ENCODE results near the gene ZMYM1. TPM values are rescaled to one million over a fixed set of nuclear protein-coding genes. Genes with fewer than 3 reads are reported as not detected.
A peak's percentile ranks its signal among the peaks of the same experiment; 100 is the strongest.

ZMYM1 gene
- 13.3 TPM for polyA plus RNA-seq (2013, experiment 1 of 2)
- polyA plus RNA-seq (2013, experiment 2 of 2) = 16.2 TPM

- H3K27ac ChIP-seq (ENCODE audit: low read depth, low read length) = peak within 1 kb of the TSS; percentile 73
- H3K36me3 ChIP-seq (ENCODE audit: insufficient read depth, low read length) = peaks cover 10% of the 10 kb centered on the region; the same call in 1 of the 2 replicates
- WGBS = 4% methylated on average over 52 of the region's 52 CpGs
- peaks cover 18% of the 10 kb centered on the region for H3K4me1 ChIP-seq (ENCODE audit: insufficient read depth, low read length)
- H3K9ac ChIP-seq (ENCODE audit: low read depth, low read length) = peak within 1 kb of the TSS; percentile 73
- no peaks in the 10 kb centered on the region for H3K9me3 ChIP-seq (ENCODE audit: insufficient read depth, low read depth, low read length)
- peak within 1 kb of the TSS; percentile 80 for H3K4me3 ChIP-seq (ENCODE audit: low read length)
- H3K27me3 ChIP-seq (ENCODE audit: insufficient read depth, low read length) = no peaks in the 10 kb centered on the region
Measured at GRCh38 chr1:35079003-35079930, at the start of gene ZMYM1. Gene ZMYM1 (plus strand): TSS chr1:35079385. CDS start chr1:35093988, 14,603 bp downstream.

GRCh38 chr1:35029761-35030160 is 49.4 kb upstream of the ZMYM1 start:
- peaks cover 12% of the 10 kb centered on the region; the same call in 1 of the 2 replicates for H3K36me3 ChIP-seq (ENCODE audit: insufficient read depth, low read length)
- H3K27me3 ChIP-seq (ENCODE audit: insufficient read depth, low read length) = no peaks in the 10 kb centered on the region
- no peaks in the 10 kb centered on the region for H3K4me1 ChIP-seq (ENCODE audit: insufficient read depth, low read length)
- no peak overlapping the region for H3K4me3 ChIP-seq (ENCODE audit: low read length)
- peaks cover 17% of the 10 kb centered on the region for H3K9me3 ChIP-seq (ENCODE audit: insufficient read depth, low read depth, low read length)
- H3K9ac ChIP-seq (ENCODE audit: low read depth, low read length) = no peak overlapping the region
- H3K27ac ChIP-seq (ENCODE audit: low read depth, low read length) = no peak overlapping the region

- Histone ChIP-seq H3K27me3 (ENCODE audit: insufficient read depth, low read length) (no peaks in the 10 kb centered on the region), H3K4me1 (ENCODE audit: insufficient read depth, low read length) (no peaks in the 10 kb centered on the region), H3K9ac (ENCODE audit: low read depth, low read length) (peak overlapping the region; percentile 81; the same call in 1 of the 2 replicates), H3K36me3 (ENCODE audit: insufficient read depth, low read length) (peaks cover 12% of the 10 kb centered on the region; the same call in 1 of the 2 replicates), H3K4me3 (ENCODE audit: low read length) (peak overlapping the region; percentile 92), H3K27ac (ENCODE audit: low read depth, low read length) (no peak overlapping the region), H3K9me3 (ENCODE audit: insufficient read depth, low read depth, low read length) (peaks cover 17% of the 10 kb centered on the region)
- WGBS = 98% methylated on average over 4 of the region's 5 CpGs
Measured at GRCh38 chr1:35030338-35030737, 48.8 kb upstream of the ZMYM1 start.

GRCh38 chr1:35030756-35031446 is 48.3 kb upstream of the ZMYM1 start:
- H3K9me3 ChIP-seq (ENCODE audit: insufficient read depth, low read depth, low read length) = peaks cover 17% of the 10 kb centered on the region
- H3K27me3 ChIP-seq (ENCODE audit: insufficient read depth, low read length) = no peaks in the 10 kb centered on the region
- peaks cover 12% of the 10 kb centered on the region; the same call in 1 of the 2 replicates for H3K36me3 ChIP-seq (ENCODE audit: insufficient read depth, low read length)
- 17% methylated on average over 17 of the region's 17 CpGs for WGBS
- H3K9ac ChIP-seq (ENCODE audit: low read depth, low read length) = peak overlapping the region; percentile 81
- peak overlapping the region; percentile 92 for H3K4me3 ChIP-seq (ENCODE audit: low read length)
- H3K27ac ChIP-seq (ENCODE audit: low read depth, low read length) = peak overlapping the region; percentile 88
- H3K4me1 ChIP-seq (ENCODE audit: insufficient read depth, low read length) = no peaks in the 10 kb centered on the region

- Histone ChIP-seq H3K36me3 (ENCODE audit: insufficient read depth, low read length) (0 out of 2 replicates have a peak, but pooled peaks cover 2% of the 10 kb centered on the region), H3K9me3 (ENCODE audit: insufficient read depth, low read depth, low read length) (peaks cover 17% of the 10 kb centered on the region), H3K4me3 (ENCODE audit: low read length) (peak overlapping the region; percentile 92), H3K4me1 (ENCODE audit: insufficient read depth, low read length) (no peaks in the 10 kb centered on the region), H3K27me3 (ENCODE audit: insufficient read depth, low read length) (no peaks in the 10 kb centered on the region), H3K9ac (ENCODE audit: low read depth, low read length) (no peak overlapping the region), H3K27ac (ENCODE audit: low read depth, low read length) (no peak overlapping the region)
- WGBS = no CpG with 5 or more reads among the region's 1 CpG
Measured at GRCh38 chr1:35032384-35032739, 46.8 kb upstream of the ZMYM1 start.

- Histone ChIP-seq H3K4me3 (ENCODE audit: low read length) (no peak overlapping the region), H3K4me1 (ENCODE audit: insufficient read depth, low read length) (no peaks in the 10 kb centered on the region), H3K27me3 (ENCODE audit: insufficient read depth, low read length) (no peaks in the 10 kb centered on the region), H3K27ac (ENCODE audit: low read depth, low read length) (no peak overlapping the region), H3K9me3 (ENCODE audit: insufficient read depth, low read depth, low read length) (peaks cover 17% of the 10 kb centered on the region), H3K36me3 (ENCODE audit: insufficient read depth, low read length) (no peaks in the 10 kb centered on the region), H3K9ac (ENCODE audit: low read depth, low read length) (no peak overlapping the region)
- WGBS = 100% methylated on average over 1 of the region's 1 CpG
Measured at GRCh38 chr1:35033346-35033745, 45.8 kb upstream of the ZMYM1 start.

GRCh38 chr1:35036621-35037020 is 42.6 kb upstream of the ZMYM1 start:
- WGBS = 86% methylated on average over 4 of the region's 4 CpGs
- H3K27me3 ChIP-seq (ENCODE audit: insufficient read depth, low read length) = no peaks in the 10 kb centered on the region
- H3K4me3 ChIP-seq (ENCODE audit: low read length) = no peak overlapping the region
- H3K36me3 ChIP-seq (ENCODE audit: insufficient read depth, low read length) = no peaks in the 10 kb centered on the region
- H3K9ac ChIP-seq (ENCODE audit: low read depth, low read length) = no peak overlapping the region
- no peak overlapping the region for H3K27ac ChIP-seq (ENCODE audit: low read depth, low read length)
- H3K9me3 ChIP-seq (ENCODE audit: insufficient read depth, low read depth, low read length) = peaks cover 17% of the 10 kb centered on the region
- H3K4me1 ChIP-seq (ENCODE audit: insufficient read depth, low read length) = no peaks in the 10 kb centered on the region

- no peaks in the 10 kb centered on the region for H3K4me1 ChIP-seq (ENCODE audit: insufficient read depth, low read length)
- no peaks in the 10 kb centered on the region for H3K27me3 ChIP-seq (ENCODE audit: insufficient read depth, low read length)
- H3K27ac ChIP-seq (ENCODE audit: low read depth, low read length) = no peak overlapping the region
- no peak overlapping the region for H3K4me3 ChIP-seq (ENCODE audit: low read length)
- WGBS = 94% methylated on average over 1 of the region's 1 CpG
- no peaks in the 10 kb centered on the region for H3K36me3 ChIP-seq (ENCODE audit: insufficient read depth, low read length)
- no peak overlapping the region for H3K9ac ChIP-seq (ENCODE audit: low read depth, low read length)
- peaks cover 15% of the 10 kb centered on the region for H3K9me3 ChIP-seq (ENCODE audit: insufficient read depth, low read depth, low read length)
Measured at GRCh38 chr1:35037206-35037605, 42.0 kb upstream of the ZMYM1 start.

- H3K4me1 ChIP-seq (ENCODE audit: insufficient read depth, low read length) = no peaks in the 10 kb centered on the region
- H3K9ac ChIP-seq (ENCODE audit: low read depth, low read length) = no peak overlapping the region
- no peaks in the 10 kb centered on the region for H3K27me3 ChIP-seq (ENCODE audit: insufficient read depth, low read length)
- no peak overlapping the region for H3K27ac ChIP-seq (ENCODE audit: low read depth, low read length)
- H3K4me3 ChIP-seq (ENCODE audit: low read length) = no peak overlapping the region
- 0 out of 2 replicates have a peak, but pooled peaks cover under 1% of the 10 kb centered on the region for H3K9me3 ChIP-seq (ENCODE audit: insufficient read depth, low read depth, low read length)
- WGBS = 90% methylated on average over 1 of the region's 1 CpG
- H3K36me3 ChIP-seq (ENCODE audit: insufficient read depth, low read length) = no peaks in the 10 kb centered on the region
Measured at GRCh38 chr1:35038723-35039122, 40.5 kb upstream of the ZMYM1 start.

GRCh38 chr1:35043498-35043897 is 35.7 kb upstream of the ZMYM1 start:
- H3K9ac ChIP-seq (ENCODE audit: low read depth, low read length) = no peak overlapping the region
- WGBS = 89% methylated on average over 3 of the region's 3 CpGs
- no peak overlapping the region for H3K4me3 ChIP-seq (ENCODE audit: low read length)
- H3K9me3 ChIP-seq (ENCODE audit: insufficient read depth, low read depth, low read length) = no peaks in the 10 kb centered on the region
- H3K4me1 ChIP-seq (ENCODE audit: insufficient read depth, low read length) = no peaks in the 10 kb centered on the region
- no peaks in the 10 kb centered on the region for H3K36me3 ChIP-seq (ENCODE audit: insufficient read depth, low read length)
- no peak overlapping the region for H3K27ac ChIP-seq (ENCODE audit: low read depth, low read length)
- no peaks in the 10 kb centered on the region for H3K27me3 ChIP-seq (ENCODE audit: insufficient read depth, low read length)

- H3K9ac ChIP-seq (ENCODE audit: low read depth, low read length) = no peak overlapping the region
- no CpG with 5 or more reads among the region's 1 CpG for WGBS
Measured at GRCh38 chr1:35044431-35044830, 34.8 kb upstream of the ZMYM1 start.

More at GRCh38 chr1:35044431-35044830, 34.8 kb upstream of the ZMYM1 start:
- no peaks in the 10 kb centered on the region for H3K4me1 ChIP-seq (ENCODE audit: insufficient read depth, low read length)
- no peaks in the 10 kb centered on the region for H3K9me3 ChIP-seq (ENCODE audit: insufficient read depth, low read depth, low read length)
- no peak overlapping the region for H3K27ac ChIP-seq (ENCODE audit: low read depth, low read length)
- H3K4me3 ChIP-seq (ENCODE audit: low read length) = no peak overlapping the region
- no peaks in the 10 kb centered on the region for H3K36me3 ChIP-seq (ENCODE audit: insufficient read depth, low read length)
- no peaks in the 10 kb centered on the region for H3K27me3 ChIP-seq (ENCODE audit: insufficient read depth, low read length)
